ENCODE results near the gene CERS3. TPM values are rescaled to one million over a fixed set of nuclear protein-coding genes. Genes with fewer than 3 reads are reported as not detected.

CERS3 gene
- total RNA-seq, 2 experiments from 2014 or later, result not detected

- DNase-seq (no peak), ATAC-seq (no peak)
- Mint-ChIP-seq H3K4me3 (no peak overlapping the region), H3K36me3 (ENCODE audit: low read depth) (peaks cover 6% of the 10 kb centered on the region), H3K27ac (no peak overlapping the region), H3K27me3 (no peaks in the 10 kb centered on the region), H3K4me1 (ENCODE audit: low read depth) (no peaks in the 10 kb centered on the region), H3K9me3 (peaks cover 12% of the 10 kb centered on the region)
- ChIA-PET CTCF (no interaction called here), POLR2A (no interaction called here)
- TF ChIP-seq, protein P1, sequence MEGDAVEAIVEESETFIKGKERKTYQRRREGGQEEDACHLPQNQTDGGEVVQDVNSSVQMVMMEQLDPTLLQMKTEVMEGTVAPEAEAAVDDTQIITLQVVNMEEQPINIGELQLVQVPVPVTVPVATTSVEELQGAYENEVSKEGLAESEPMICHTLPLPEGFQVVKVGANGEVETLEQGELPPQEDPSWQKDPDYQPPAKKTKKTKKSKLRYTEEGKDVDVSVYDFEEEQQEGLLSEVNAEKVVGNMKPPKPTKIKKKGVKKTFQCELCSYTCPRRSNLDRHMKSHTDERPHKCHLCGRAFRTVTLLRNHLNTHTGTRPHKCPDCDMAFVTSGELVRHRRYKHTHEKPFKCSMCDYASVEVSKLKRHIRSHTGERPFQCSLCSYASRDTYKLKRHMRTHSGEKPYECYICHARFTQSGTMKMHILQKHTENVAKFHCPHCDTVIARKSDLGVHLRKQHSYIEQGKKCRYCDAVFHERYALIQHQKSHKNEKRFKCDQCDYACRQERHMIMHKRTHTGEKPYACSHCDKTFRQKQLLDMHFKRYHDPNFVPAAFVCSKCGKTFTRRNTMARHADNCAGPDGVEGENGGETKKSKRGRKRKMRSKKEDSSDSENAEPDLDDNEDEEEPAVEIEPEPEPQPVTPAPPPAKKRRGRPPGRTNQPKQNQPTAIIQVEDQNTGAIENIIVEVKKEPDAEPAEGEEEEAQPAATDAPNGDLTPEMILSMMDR (IDR thresholded peaks at IDR 0.05), result no peak
- intact Hi-C loops (cut with micrococcal nuclease), result no loop called here
These were observed 45.4 kb downstream of the CERS3 start for GRCh38 chr15:100483370-100483769.

- no peak for ATAC-seq
- TF ChIP-seq, protein P1 (IDR thresholded peaks at IDR 0.05), result no peak
- DNase-seq, result no peak
- intact Hi-C loops (cut with micrococcal nuclease), result no loop called here
- Mint-ChIP-seq H3K4me3 (no peak overlapping the region), H3K36me3 (ENCODE audit: low read depth) (peaks cover 14% of the 10 kb centered on the region), H3K4me1 (ENCODE audit: low read depth) (no peaks in the 10 kb centered on the region), H3K27me3 (no peaks in the 10 kb centered on the region), H3K27ac (no peak overlapping the region), H3K9me3 (peaks cover 29% of the 10 kb centered on the region)
- ChIA-PET CTCF (no interaction called here), POLR2A (no interaction called here)
These were observed 51.9 kb downstream of the CERS3 start for GRCh38 chr15:100476805-100477204.

- Mint-ChIP-seq H3K36me3 (ENCODE audit: low read depth) (peaks cover 2% of the 10 kb centered on the region), H3K9me3 (peaks cover 13% of the 10 kb centered on the region), H3K4me1 (ENCODE audit: low read depth) (no peaks in the 10 kb centered on the region), H3K4me3 (no peak overlapping the region), H3K27me3 (no peaks in the 10 kb centered on the region), H3K27ac (no peak overlapping the region)
- DNase-seq, result no peak
- ChIA-PET POLR2A (no interaction called here), CTCF (no interaction called here)
- TF ChIP-seq, protein P1 (IDR thresholded peaks at IDR 0.05), result no peak
- no peak for ATAC-seq
- intact Hi-C loops (cut with micrococcal nuclease), result no loop called here
These were observed 56.0 kb downstream of the CERS3 start for GRCh38 chr15:100472736-100473135.

DNA sequence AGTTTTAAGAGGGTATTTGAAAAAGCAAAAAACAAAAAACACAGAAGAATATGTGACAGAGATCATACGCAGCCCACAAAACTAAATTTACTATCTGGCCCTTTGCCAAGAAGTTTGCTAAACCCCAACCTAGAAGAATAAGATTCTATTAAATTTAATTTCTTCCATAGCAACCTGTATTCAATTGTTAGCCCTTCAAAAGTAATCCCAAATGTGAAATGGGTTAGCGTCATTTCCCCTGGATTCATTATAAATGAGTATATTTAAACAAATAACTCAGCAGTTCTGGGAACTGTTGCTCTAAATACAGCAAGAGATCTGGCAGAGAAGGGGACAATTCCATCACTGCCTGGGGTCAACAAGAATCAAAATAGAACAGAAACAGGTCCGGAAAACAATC is 56.8 kb downstream of the CERS3 start:
- Mint-ChIP-seq H3K4me1 (ENCODE audit: low read depth) (no peaks in the 10 kb centered on the region), H3K4me3 (no peak overlapping the region), H3K27ac (no peak overlapping the region), H3K27me3 (no peaks in the 10 kb centered on the region), H3K9me3 (peaks cover 7% of the 10 kb centered on the region), H3K36me3 (ENCODE audit: low read depth) (peaks cover 1% of the 10 kb centered on the region)
- DNase-seq, result no peak
- POLR2A ChIA-PET, result no interaction called here
- intact Hi-C loops (cut with micrococcal nuclease), result no loop called here
- ATAC-seq, result no peak
- TF ChIP-seq, protein P1 (IDR thresholded peaks at IDR 0.05), result no peak
- CTCF ChIA-PET, result no interaction called here

GRCh38 chr15:100468285-100468684 is 60.5 kb downstream of the CERS3 start:
- ATAC-seq (no peak), DNase-seq (no peak)
- H3K36me3 Mint-ChIP-seq (ENCODE audit: low read depth), result no peaks in the 10 kb centered on the region
- no peaks in the 10 kb centered on the region for H3K27me3 Mint-ChIP-seq
- POLR2A ChIA-PET, result no interaction called here
- intact Hi-C loops (cut with micrococcal nuclease), result no loop called here
- peaks cover 12% of the 10 kb centered on the region for H3K4me1 Mint-ChIP-seq (ENCODE audit: low read depth)
- no peaks in the 10 kb centered on the region for H3K9me3 Mint-ChIP-seq
- CTCF ChIA-PET, result no interaction called here
- TF ChIP-seq, protein P1 (IDR thresholded peaks at IDR 0.05), result no peak
- no peak overlapping the region for H3K4me3 Mint-ChIP-seq
- H3K27ac Mint-ChIP-seq, result no peak overlapping the region

All from activated CD8-positive, alpha-beta T cell treated with anti-CD3 and anti-CD28 coated beads for 36 hours (primary cell).